SKM-1 (cell line): ENCODE data around the gene RPN2.

Experiments used
- DNase-seq: peaks from one replicate; lab custom pipeline; 2025; ENCODE audit not compliant: unreplicated experiment; lab: John Stamatoyannopoulos, UW

The RPN2 gene

GRCh38 chr20:37290158-37290810, 111.2 kb downstream of the RPN2 start:
- no peak for DNase-seq
